ENCODE measurements around the gene SNAPC2.

DNA sequence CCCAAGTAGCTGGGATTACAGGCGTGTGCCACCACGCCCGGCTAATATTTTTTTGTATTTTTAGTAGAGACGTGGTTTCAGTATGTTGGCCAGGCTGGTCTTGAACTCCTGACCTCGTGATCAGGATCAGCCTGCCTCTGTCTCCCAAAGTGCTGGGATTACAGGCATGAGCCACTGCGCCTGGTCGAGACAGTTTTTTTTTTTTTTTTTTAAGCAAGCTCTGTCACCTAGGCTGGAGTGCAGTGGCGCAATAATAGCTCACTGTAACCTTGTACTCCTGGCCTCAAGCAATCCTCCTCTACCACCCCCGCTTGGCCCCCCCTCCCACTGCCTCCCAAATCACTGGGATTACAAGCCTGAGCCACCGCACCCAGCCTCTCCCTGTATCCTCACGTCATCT lies 22.8 kb upstream of the SNAPC2 start:
- TF ChIP-seq, protein P1, sequence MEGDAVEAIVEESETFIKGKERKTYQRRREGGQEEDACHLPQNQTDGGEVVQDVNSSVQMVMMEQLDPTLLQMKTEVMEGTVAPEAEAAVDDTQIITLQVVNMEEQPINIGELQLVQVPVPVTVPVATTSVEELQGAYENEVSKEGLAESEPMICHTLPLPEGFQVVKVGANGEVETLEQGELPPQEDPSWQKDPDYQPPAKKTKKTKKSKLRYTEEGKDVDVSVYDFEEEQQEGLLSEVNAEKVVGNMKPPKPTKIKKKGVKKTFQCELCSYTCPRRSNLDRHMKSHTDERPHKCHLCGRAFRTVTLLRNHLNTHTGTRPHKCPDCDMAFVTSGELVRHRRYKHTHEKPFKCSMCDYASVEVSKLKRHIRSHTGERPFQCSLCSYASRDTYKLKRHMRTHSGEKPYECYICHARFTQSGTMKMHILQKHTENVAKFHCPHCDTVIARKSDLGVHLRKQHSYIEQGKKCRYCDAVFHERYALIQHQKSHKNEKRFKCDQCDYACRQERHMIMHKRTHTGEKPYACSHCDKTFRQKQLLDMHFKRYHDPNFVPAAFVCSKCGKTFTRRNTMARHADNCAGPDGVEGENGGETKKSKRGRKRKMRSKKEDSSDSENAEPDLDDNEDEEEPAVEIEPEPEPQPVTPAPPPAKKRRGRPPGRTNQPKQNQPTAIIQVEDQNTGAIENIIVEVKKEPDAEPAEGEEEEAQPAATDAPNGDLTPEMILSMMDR (IDR thresholded peaks at IDR 0.05; ENCODE audit: low read length): no peak
- TF ChIP-seq EZH2 (optimal IDR thresholded peaks at IDR 0.05; ENCODE audit: low read depth, low read length) (no peak), EZH2phosphoT487 (IDR thresholded peaks at IDR 0.05; ENCODE audit: low read length) (no peak)
